GM21717 (cell line): ENCODE measurements around the gene RC3H1.
"Not testable (repeated sequence)": the region's sequence is repeated elsewhere in the genome, so short reads cannot be mapped to it uniquely, and the experiment has no call there.

ENCODE experiments used
- ATAC-seq: cut with Tn5 transposase; IDR thresholded peaks from one replicate; pipeline ENCODE4 v1.9.1; 2021; ENCODE audit warnings: mild to moderate bottlenecking, moderate library complexity; ENCODE audit not compliant: unreplicated experiment

RC3H1 gene

GRCh38 chr1:173963477-173963876, 58.7 kb downstream of the RC3H1 start:
- no peak for ATAC-seq

GRCh38 chr1:173960625-173961024, 61.5 kb downstream of the RC3H1 start:
- ATAC-seq, result no peak

DNA sequence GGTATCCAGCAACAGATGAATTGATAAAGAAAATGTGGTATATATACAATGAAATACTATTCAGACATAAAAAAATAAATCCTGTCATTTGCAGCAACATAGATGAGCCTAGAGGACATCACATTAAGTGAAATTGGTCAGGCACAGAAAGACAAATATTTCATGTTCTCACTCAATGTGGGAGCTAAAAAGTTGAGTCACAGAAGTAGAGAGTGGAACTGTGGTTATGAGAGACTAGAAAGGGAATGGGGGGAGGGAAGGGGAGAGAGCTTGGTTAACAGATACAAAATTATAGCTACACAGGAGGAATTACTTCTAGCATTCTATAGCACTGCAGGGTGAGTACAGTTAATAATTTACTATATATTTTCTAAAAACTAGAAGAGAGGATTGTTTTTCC, 68.0 kb downstream of the RC3H1 start:
- ATAC-seq, result no peak

DNA sequence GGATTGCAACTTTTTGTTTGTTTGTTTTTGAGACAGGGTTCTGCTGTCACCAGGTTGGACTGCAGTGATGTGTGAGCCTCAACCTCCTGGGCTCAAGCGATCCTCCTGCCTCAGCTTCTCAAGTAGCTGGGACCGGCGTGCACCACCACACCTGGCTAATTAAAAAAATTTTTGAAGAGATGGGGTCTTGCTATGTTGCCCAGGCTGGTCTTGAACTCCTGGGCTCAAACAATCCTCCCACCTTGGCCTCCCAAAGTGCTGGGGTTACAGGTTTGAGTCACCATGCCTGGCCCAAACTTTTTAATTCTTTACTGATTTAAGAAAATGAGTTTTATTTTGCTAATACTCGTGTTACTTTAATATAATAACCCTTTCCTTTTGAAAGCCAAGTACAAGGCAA, 73.6 kb downstream of the RC3H1 start:
- ATAC-seq, result no peak

DNA sequence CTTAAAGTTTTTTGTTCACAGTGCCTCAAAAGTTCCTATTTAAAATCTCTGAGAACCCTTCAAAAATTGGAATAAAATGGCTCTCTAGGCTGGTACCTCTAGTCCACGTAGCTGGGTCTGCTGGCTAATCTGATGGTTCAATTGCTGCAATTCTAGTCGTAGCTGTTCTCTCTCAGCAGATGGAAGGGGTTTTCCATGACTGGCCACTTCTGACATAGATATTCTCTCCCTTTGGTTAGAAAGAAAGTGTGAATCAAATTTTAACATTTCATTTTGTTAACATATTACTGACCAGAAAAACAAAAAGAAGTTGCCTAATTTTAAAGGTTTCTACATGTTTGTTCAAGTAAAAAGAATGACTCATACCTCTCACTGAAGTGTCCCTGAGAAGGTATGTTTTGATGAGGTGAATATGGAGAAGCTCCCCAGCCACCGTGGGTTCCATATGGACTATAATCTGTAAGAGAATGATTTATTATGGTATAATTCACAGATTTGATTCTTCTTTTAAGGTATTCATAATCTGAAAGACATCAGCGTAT, 75.7 kb downstream of the RC3H1 start:
- no peak for ATAC-seq

DNA sequence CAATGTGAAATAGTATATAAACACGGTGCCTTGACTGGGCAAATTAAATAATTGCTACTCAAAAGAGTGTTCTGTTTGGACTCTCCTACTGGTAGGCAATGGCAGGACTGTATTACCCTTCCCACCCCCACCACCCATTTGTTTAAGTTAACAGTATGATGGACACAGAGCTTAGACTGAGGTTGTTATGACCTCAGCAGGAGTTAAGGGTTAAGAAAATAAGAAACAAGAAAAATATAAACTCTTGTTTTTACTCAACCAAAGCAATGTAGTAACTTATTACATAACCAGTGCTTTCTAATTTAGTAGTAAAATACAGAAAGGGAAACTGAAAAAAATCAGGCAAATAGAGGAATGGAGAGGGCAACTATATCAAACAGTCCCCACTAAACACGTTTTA, 85.1 kb downstream of the RC3H1 start:
- ATAC-seq, result no peak

GRCh38 chr1:173934440-173934839, 87.7 kb downstream of the RC3H1 start:
- no peak for ATAC-seq

DNA sequence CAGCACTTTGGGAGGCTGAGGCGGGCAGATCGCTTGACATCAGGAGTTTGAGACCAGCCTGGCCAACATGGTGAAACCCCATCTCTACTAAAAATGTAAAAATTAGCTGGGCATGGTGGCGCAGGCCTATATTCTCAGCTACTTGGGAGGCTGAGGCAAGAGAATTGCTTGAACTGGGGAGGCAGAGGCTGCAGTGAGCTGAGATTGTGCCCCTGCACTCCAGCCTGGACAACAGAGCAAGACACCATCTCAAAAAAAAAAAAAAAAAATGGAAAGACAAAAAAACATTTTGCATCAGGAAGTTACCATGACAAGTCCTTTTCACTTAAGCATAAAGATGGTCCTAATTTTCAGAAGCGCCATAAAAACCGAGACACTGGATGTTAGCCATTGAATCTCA, 91.6 kb downstream of the RC3H1 start:
- not testable (repeated sequence) for ATAC-seq

DNA sequence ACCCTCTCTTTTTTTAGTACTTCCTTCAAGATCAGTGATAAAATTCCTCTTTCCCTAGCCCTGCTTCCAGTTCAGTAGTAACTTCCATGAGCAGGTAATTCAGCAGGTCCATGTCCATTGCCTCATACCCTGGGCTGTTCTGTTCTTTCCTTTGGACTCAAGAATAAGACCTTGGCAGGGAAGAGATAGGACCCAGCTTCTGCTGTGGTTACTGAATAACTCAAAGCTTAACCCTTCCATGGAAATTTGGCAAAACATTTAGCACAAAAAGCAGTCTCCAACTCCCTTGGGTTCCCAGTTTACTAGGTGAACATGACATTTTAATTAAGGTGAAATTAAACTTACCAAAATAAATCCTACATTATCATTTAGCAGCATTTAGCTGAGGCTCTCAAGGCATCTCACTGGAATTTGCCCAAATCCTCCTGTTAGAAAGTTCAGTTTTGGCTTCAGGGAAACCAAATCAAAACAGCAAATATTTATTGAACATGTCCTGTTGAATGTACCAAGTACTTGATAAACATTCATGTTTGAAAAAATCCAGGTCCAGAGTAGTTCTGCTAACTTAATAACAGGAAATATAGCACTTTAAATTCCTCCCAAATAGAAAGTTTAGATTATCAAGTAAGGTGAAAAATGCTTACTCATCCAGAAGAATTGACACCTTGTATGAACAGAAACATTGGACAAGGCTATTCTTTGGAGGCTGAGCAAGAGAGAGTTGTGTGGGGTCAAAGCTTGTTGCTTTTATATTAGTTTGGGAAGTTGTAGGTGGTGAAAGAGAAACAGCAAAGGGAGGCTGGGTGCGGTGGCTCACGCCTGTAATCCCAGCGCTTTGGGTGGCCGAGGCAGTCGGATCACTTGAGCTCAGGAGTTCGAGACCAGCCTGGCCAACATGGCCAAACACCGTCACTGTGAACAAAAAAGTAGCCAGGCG, 96.6 kb downstream of the RC3H1 start:
- no peak for ATAC-seq

GRCh38 chr1:173920861-173921260, 101.3 kb downstream of the RC3H1 start:
- ATAC-seq, result no peak

DNA sequence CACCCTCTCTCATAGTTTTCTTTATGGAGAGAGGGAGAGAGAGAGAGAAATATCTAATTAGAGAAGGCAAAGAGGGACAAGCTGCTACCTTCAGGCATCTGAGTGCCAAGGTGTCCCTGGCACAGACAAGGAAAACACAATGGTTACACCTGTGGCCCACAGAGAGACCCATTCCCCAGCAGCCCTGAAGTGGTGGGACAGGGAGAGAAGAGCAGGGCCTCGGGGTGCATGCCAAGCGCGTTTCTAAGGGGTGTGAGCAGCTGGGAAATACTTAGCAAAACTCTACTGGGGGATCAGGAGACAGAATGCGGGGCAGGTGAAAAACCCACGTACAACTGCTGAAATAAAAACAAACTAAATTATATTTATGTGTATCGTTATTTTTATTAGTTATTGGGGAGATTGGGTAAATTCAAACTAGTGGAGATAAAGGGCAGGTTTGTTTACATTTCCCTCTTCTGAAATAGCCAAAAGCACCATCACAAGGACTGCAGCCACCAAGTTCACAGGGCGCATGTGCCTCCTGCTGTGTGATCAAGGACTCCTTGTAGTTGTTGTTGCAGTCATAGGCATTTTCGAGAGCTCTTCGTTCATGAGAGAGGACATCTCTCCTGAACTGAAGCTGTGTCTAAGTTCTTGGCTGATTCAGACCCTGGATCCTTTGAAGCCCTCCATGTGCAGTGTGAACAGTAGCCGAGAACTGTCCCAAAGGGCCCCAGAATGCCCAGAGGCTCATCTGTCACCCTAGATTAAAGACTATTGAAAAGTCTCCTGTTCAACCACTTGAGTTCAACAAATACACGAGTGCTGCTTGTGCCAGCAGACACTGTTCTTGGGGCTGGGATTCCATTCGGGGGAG, 104.3 kb downstream of the RC3H1 start:
- no peak for ATAC-seq

DNA sequence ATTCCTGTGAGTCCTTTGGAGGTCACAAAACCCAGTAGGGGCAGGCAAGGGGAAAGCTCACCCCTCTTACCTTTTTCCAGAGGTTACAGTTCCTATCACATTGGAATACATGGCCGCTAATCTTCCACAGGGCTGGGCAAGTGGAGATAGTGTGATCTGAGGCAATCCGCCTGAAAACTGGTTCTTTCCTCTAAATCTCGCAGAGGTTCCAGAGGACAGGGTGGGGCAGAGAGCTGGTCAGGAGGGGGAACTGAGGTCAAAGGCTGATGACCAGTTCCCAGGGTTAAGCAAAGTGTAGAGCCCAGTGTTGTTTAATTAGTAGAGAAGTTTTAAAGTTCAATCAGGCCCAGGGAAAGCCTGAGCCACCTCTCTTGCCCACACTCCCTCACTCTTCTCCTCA, 105.0 kb downstream of the RC3H1 start, which contains the start of gene SERPINC1:
SERPINC1 (minus strand) TSS at position 179 of the 400 bp plus-strand sequence; CDS start at position 111, 68 bp downstream.
- no peak for ATAC-seq

DNA sequence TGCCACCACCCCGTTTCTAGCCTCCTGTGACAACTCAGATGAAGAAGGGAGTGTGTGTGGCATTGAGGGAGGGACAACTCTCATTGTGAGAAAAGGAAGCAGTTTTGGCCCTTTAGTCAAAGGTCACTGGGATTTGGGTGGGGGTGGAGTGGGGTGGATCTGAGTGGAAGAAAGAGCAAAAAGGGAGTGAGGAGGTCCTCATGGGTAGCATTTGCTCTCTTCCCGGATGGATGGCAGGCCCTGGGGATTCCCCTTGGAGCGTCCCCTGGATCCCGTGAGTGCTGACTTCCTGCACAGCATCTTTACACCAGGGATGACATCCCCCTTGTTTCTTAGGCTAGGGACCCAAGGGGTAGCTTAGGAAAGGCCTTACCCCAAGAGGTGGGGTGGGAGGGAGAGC, 105.5 kb downstream of the RC3H1 start:
- no peak for ATAC-seq

GRCh38 chr1:173915596-173915995, 106.6 kb downstream of the RC3H1 start:
- ATAC-seq, result no peak

- no peak for ATAC-seq
Observed at GRCh38 chr1:173914366-173914871, 107.7 kb downstream of the RC3H1 start.

GRCh38 chr1:173913111-173913510, 109.0 kb downstream of the RC3H1 start:
- ATAC-seq, result no peak

DNA sequence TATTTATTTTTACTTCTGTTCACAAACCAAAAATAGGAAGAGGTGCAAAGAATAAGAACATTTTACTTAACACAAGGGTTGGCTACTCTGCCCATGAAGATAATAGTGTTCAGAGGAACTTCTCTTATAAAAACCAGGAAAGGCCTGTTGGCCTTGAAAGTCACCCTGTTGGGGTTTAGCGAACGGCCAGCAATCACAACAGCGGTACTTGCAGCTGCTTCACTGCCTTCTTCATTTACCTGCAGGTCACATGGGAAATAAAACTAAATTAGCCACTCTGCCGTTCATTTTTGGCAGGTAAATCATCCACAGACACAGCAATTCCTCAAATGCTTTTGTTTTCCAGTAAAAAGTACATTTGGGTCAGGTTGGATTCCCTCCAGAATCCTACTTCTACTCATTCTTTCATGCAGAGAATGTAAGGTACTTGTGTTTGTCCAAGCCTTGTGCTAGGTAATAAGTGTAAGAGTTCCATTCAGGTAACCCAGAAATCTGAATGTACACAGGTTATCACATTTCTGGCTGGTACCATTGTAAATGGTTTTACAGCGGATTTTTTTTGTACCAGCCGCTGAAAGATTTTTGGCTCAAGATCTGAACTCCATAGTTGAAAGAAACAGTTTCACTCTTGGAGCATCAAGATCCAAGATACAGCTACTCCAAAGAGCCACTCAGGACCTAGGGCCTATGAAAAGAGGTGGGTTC, 118.2 kb downstream of the RC3H1 start:
- no peak for ATAC-seq

- no peak for ATAC-seq
Observed at GRCh38 chr1:173900992-173901391, 121.2 kb downstream of the RC3H1 start.

DNA sequence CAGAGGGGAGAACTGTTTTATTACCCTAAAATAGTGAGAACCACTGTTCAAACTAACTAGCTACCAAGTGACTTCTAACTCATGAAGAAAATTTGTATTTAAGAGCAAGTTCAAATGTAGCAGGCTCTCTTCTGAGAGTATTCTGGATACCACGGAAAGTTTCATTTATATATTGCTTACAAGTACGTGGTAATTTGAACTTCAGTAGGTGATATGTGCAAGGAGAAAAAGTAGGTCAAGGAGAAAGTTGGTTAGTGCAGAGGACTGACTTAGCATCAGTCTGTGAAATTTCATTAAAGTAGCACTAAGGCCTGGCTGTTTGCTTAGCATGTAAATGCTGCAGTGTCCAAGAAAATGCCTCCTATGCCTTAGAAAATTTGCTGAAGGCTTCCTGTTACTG, 121.7 kb downstream of the RC3H1 start:
- ATAC-seq, result no peak

DNA sequence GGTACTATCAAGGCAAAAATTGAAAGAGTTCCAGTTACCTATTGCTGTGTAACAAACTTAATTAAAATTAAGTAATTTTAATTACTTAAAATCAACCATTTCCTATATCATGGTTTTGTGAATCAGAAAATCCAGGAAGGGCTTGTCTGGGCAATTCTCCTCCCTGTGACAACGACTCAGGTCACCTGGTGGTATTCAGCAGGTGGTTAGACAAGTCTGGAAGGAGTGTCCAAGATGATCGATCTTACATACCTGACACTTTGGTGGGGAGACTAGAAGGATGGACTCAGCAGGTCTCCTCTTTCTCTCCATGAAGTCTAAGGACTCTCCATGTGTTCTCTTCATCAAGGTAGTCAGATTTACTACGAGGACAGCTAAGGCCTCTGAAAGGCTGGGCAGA, 128.0 kb downstream of the RC3H1 start:
- ATAC-seq, result no peak

- no peak for ATAC-seq
Observed at GRCh38 chr1:173893611-173894010, 128.5 kb downstream of the RC3H1 start.
